Vagina (tissue), 2 donors: ENCODE data around the gene GAN.

Experiments
- POLR2A ChIP-seq, 2 donors: fragments of 450-650 bp; IDR thresholded peaks; one replicate each; pipeline ENCODE4 v1.6.1; 2017; ENCODE audit warnings: antibody characterized with exemption in 2 of 2, mild to moderate bottlenecking in 2 of 2, moderate library complexity in 2 of 2
- TF ChIP-seq, protein P1 (sequence below), 3 experiments: fragments of 450-650 bp in 2 of 3; fragments of 200-600 bp in 1 of 3; sonication (generic) in 1 of 3; IDR thresholded peaks; one replicate each; pipeline ENCODE4 v1.5.1; 2017 to 2019; ENCODE audit warnings: antibody characterized with exemption in 3 of 3, mild to moderate bottlenecking in 2 of 3, moderate library complexity in 2 of 3

DNA sequence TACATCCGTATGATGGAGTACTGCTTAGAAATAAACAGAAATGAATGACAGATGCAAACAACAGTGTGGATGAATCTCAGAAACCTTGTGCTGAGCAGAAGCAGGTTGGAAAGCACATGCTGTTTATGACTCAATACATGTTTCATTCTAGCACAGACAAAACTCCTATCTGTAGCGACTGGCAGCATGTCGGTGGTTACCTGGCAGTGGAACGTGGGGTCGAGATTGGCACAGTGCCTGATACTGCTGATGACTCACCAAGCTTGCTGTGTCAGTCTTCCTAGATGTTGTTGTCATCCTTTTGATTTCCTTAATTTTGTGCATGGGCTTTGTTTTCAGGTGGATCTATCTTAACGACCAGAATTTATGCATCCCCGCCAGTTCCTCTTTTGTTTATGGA, 62.1 kb downstream of the GAN start:
- TF ChIP-seq POLR2A (IDR thresholded peaks at IDR 0.05): no peak
- TF ChIP-seq, protein P1, sequence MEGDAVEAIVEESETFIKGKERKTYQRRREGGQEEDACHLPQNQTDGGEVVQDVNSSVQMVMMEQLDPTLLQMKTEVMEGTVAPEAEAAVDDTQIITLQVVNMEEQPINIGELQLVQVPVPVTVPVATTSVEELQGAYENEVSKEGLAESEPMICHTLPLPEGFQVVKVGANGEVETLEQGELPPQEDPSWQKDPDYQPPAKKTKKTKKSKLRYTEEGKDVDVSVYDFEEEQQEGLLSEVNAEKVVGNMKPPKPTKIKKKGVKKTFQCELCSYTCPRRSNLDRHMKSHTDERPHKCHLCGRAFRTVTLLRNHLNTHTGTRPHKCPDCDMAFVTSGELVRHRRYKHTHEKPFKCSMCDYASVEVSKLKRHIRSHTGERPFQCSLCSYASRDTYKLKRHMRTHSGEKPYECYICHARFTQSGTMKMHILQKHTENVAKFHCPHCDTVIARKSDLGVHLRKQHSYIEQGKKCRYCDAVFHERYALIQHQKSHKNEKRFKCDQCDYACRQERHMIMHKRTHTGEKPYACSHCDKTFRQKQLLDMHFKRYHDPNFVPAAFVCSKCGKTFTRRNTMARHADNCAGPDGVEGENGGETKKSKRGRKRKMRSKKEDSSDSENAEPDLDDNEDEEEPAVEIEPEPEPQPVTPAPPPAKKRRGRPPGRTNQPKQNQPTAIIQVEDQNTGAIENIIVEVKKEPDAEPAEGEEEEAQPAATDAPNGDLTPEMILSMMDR (IDR thresholded peaks at IDR 0.05): no peak
